ENCODE measurements around the gene FBXL22.

FBXL22 gene, protein sequence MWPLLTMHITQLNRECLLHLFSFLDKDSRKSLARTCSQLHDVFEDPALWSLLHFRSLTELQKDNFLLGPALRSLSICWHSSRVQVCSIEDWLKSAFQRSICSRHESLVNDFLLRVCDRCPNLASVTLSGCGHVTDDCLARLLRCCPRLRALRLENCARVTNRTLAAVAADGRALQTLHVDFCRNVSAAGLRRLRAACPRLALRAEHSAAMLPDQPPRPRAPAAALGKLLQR
- total RNA-seq = 2.7 to 3.4 reads per million in 2 donors

DNA sequence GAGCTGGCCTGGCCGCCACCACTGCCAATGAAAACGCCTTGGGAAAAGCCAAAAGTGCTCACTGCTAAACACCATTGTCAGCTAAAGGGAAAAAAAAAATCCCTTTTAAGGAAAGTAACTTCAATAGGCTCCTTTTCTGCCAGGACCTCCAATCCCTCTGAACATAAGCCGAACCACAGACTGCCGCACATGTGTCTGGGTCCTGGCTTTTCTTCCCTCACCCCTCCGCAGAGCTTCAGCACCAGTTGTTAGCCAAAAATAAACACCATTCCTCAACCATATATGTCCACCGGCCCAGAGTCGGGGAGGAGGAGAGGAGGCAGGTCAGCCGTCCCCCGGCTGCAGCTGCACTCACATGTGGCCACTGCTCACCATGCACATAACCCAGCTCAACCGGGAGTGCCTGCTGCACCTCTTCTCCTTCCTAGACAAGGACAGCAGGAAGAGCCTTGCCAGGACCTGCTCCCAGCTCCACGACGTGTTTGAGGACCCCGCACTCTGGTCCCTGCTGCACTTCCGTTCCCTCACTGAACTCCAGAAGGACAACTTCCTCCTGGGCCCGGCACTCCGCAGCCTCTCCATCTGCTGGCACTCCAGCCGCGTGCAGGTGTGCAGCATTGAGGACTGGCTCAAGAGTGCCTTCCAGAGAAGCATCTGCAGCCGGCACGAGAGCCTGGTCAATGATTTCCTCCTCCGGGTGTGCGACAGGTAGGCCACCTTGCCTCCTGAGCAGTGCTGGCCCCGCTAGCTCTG, at the start of gene FBXL22:
FBXL22 (plus strand) TSS at position 350 of the 753 bp plus-strand sequence; CDS start at position 356, 6 bp downstream.
- DNase-seq = no peak

DNA sequence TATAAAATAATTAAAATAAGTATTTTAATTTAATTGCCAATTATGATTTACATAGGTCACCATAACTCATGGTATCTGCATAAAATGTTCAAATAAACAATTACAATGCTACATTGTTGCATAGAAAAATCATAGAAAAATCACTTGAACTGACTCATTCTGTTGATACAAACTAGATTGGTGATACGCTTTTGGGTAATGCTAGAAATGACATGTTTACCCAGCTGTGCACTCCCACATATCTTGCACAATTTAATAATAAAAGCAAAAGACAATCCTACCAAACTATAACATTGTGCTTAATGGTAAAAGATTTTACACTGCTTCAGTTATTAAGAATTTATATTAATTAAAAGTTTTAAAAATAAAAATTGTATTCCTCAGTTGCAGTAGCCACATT, 45.8 kb upstream of the FBXL22 start:
- DNase-seq = no peak

DNA sequence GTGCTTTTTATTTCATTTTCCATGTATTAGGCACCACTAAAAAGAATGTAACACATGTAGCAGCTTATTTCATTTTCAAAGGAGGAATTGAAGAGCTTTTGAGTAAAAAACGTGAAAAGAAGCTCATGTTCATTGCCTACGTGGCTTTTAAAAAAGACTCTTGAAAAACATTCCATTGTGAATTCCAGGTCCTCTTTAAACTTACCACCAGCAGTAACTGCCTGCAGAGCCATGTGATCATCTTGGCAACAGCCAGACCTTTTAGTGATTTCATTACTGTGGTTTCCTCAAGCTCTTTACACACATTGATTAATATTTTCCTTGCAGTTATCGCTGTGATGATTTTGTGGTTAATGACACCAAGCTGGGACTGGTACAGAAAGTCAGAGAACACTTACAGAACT, 43.8 kb upstream of the FBXL22 start:
- DNase-seq = no peak

DNA sequence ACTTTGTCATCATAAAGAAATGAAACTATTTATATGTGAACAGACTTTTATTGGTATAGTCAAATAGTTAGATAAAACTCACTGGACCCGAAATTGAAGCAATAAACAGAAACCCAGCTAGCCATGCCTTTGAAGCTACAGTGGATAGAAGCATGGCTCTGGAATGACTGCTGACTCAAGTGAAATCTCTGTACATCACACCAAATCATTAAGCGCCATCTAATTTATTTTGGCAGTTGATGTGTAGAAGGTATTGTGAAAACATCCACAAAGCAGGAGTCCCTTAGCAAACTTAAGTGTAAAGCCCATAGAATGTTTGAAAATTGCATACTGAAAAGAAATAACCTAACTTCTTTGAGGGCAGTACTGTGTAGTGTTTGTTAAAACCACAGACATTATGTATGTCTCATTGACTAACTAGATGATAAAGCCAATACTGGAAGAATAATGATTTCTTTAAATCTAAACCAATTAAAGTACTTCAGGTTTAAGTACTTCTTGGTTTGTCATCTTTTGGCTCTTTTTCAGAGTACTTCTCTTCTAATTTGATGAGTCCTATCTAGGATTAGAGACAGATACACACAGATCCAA, 42.8 kb upstream of the FBXL22 start:
- DNase-seq = no peak

DNA sequence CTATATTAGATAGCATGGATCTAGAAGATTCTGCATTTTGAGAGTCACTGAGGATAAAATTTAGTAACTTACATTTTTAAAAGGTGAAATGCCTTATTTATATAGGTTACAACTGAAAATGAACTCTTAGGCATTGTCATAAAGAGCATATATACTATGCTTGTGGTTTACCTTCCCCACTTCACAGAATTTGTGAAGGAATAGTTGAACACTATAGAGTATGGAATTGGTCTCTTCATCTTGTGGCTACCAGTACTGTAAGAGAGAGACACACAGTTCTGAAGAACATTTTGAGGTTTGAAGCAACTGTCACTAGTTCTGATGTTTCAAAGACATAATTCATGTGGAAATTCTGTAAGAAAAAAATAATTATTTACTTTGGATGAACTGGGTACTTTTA, 41.7 kb upstream of the FBXL22 start:
- DNase-seq = no peak

DNA sequence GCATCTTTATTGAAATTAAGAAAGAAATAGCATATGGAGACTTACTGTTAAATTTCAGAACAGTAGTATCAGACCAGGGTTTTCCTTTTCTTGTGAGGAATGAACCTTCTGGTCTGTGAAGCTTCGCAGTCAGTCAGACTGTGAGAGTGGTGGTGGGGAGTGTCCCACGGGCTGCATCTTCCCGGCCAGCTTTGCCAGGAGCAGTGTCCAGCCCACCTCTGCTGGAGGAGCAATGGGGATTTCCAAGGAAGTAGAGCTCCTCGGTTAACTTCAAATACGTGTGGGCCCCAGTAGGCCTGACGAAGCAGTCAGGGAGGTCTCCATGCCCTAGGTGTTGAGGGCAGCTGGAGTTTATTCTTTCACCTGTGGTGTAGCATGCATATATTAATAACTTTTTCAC, 40.9 kb upstream of the FBXL22 start:
- DNase-seq = no peak

DNA sequence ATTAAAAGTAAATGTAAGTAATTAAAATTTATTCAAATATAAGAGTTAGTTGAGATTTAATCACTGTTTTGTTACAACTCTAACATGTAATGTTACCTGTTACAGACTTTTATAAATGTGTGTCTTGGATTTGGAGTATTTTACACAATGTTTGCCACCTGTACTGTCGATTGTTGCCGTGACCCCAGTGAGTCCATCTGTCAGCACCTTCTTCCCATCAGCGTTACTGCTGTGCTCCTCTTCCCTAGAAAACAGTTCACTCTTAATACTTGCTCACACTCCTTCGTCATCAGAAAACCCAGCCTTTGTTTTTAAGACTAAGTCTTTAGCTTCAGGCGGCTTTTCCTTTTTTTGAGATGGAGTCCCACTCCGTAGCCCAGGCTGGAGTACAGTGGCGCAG, 40.5 kb upstream of the FBXL22 start:
- no peak for DNase-seq

DNA sequence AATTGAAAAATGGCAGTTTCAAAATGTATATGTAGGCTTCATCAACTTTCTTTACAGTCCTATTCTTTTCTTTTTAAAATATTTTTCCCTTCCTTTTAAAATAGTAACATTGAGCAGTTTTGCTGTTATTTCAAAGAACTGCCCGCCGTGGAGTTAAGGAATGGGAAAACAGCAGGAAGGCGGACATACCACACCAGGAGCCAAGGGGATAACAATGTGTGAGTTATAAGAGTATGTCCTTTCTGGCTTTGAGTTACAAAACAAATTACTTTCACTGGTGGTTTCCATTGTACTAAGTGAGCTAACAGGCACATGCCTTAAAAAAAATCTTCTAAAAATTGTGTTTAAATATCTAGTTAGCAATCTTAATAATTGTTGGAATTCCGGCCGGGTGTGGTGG, 37.4 kb upstream of the FBXL22 start:
- no peak for DNase-seq

DNA sequence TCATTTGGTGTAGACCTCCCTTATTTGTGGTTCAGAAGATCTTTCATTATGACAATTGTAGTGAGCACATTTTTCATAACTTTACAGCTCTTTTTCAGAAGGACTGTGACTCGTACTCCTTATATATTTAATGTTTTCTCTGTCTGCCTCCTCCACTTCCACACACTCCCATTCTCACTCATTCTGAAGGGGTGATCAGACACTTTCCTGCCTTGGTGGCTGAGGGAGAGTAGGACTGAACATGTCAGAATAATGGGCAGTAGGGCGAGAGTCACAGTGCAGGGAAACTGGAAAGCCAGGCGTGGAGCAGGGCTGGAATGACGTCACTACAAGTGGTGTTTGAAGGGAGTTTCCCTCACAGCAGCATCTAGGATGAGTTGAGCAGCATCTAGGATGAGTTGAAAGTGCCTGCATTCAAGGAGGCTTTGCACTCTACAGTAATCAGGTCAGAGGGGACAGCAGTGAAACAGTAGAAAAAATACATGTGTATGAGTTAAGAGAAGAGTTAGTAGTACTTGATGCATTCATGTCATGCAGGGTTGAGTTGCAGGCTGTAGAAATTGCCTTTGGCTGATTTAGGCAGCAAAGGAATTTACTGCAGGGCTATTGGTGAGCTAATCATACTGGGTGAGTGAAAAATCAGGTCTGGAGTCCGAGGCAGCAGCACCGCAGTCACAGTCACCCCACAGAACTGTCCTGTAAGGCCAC, 36.3 kb upstream of the FBXL22 start:
- no peak for DNase-seq

DNA sequence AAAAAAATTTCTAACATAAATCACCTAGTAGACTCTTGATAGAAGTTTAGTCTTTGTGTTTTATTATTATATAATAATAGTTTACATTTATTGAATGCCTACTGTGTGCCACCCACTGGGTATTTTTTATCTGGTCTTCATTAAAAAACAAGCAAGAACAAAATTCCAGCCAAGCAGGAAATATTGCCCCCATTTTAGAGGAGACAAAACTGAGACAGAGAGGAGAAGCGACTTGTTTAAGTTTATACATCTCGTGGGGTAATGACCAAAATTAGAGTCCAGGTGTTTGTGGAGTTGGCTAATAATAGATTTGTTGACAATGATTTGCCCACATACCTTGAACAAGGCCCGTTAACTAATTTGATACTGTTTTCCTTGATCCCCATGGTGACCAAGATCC, 33.1 kb upstream of the FBXL22 start:
- DNase-seq = no peak

DNA sequence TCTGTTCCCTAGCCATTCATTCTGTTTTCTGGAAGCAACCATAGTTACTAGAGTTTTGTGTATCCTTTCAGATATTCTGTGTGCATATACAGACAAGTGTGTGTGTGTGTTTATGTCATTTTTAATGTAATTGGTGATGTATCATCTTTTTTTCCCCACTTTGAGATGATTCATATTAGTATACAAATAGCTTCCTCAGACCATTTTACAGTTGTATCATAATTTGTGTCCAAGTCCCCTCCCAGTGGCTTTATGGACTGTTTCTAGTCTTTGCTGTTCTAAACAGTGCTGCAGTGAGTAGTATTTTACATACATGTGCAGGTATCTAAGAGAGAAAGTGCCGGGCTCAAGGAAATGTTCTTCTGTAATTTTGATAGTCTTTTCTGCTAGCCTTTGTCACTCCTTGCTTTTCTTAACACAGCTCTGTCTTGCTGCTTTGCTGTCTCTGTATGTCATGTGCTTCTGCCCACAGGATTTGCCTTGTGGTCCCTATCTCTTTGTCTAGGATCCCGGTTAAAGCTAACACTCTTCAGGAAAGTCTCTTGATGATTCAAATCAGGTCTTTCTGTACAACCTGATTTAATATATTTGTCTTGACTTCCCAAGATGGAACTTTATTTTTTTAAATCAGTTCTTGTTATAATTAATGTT, 31.5 kb upstream of the FBXL22 start:
- DNase-seq = no peak

DNA sequence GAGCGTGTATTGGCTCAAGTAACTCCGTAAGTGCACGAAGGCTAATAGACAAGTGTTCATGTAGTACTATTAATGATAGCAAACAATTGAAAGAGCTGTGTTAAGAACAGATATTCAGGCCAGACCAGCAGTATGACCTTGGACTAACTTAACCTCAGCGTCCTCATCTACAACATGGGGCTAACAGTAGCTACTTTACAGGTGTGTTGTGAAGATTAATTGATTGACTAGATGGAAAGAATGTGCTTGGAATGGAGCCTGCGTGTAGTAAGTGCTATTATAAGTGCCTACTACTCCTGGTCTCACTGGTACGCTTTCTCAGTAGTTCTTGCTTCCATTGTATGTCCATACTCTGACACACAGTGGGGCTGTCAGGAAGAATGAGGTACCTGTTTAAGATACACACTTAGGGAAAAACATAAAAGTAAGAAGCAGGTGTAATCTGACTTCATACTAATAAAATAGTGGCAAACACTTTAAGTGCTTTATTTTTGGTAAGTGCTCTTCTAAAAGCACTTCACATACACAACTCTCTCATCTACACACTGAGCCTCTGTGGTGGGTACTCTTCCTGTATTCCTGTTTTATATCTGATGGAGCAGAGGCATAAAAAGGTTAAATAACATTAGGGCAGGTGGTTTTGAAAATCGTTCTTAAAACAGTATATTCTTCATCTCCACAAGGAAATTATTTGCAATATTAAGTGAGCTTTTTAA, 24.3 kb upstream of the FBXL22 start:
- no peak for DNase-seq

DNA sequence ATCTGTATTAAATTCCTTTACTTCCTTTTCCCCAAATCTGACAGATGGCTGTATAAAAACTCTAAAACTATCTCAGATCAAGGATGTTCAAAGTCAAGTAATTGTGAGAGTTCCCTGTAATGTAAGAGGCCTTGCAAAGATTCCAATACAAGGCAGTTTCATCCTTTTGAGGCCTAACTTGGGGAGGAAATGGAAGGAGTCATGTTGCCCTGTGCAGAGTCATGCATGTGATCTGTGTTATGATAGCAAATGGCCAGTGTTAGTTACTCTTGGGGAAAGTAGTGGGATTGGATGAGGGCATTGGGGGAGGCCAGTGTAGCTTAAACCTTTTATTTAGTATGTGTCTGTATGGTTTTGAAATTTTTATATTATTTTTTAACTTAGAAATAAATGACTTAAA, 23.7 kb upstream of the FBXL22 start:
- DNase-seq = no peak

DNA sequence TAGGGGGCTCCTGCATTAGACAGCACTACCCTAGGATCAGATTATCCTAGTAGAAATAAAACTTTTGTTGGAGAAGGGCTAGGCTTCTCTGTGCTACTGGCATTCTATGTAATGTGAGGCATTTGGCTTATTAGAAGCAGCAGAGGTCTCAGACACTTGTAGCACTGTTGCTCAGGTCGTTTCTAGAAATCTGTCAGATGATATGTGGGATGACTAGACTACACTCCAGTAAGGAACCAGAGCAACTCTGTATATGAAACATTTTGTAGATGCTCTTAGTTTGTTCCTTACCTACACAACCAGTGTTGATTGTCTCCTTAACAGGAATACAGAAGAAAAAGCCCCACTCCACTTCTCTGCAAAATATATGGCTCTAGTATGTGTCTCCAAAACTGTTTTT, 21.9 kb upstream of the FBXL22 start:
- no peak for DNase-seq

DNA sequence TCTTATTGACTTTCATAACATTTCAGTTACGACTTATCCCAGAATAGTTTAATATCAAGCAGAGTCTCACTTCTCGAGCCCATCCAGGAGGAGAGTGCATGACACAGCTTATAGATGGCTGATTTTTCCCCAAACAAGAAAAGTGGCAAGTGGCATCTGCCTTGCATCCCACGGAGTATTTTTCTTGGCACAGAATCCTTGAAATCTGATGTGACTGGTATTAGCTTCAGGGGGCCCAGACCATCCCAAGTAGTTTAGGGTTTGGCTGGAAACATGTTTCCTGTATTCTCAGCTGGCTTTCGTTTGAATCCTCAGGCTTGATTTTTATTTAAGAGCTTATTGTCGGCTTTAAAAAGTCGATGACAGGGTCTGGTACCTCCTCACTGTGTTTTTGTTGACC, 20.7 kb upstream of the FBXL22 start:
- DNase-seq = no peak

DNA sequence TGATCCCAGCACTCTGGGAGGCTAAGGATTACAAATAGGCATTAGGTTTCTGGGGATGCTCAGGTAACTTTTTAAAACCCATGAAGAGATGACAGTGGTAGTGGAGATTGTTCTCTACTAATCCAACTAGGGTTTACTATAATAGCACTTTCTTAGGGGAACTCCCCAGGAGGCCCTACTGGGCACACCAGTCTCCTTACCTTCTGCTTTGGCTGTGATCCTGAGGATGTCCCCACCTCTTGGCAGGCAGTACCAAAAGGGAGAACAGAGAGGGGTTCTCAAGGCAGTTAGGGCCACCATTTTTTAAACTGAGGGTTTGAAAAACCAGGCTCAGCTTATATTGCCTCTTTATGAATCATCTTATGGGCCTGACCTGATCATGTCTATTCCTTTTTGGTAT, 15.0 kb upstream of the FBXL22 start:
- no peak for DNase-seq

DNA sequence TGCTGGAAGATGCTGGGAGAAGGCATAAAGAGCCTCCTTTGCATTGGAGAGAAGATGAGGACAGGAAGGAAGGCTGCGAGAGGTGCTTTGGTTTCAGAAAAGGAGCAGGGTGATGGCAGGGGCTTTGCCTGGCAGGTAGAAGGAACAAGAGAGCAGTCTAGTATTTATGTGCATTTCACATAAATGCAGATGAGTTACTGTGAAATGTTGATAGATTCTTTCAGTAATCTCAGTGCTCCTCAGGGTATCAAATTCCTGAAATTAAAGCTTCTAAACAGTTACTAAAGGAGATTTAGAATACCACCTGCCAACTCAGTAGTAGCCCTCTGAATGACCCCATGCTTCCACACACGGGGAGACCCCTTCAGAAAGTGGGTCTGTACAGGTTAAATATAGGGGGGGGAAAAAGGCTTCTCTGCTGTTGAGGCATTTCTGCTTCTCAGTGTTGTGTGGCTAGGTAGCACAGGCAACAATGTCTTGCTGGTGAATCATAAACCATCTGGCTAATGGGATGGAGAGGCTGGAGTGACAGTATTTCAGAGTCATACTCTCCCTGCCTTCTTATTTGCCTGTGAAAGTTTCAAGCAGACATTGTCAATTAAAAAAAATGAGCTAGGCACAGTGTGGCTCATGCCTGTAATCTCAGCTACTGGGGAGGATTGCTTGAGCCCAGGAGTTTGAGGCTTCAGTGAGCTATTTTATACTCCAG, 14.3 kb upstream of the FBXL22 start:
- no peak for DNase-seq

DNA sequence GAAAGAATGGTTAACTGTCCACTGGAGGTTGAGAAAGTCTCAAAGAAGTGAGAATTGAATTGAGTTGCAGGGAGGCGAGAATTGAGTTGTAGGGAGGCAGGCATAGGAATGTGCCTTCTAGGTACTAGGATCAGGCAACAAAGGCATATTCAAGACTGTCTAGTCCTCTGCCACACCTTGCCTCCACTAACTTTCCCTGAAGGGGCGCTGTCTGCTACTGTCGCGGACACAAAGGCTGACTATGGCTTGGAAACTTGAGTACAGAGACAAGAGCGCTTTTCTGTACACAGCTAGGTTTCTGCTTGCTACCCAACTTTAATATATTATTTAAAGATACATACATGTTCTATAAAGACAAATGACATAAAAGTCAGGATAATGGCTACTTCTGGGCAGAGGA, 10.4 kb upstream of the FBXL22 start:
- DNase-seq = no peak

DNA sequence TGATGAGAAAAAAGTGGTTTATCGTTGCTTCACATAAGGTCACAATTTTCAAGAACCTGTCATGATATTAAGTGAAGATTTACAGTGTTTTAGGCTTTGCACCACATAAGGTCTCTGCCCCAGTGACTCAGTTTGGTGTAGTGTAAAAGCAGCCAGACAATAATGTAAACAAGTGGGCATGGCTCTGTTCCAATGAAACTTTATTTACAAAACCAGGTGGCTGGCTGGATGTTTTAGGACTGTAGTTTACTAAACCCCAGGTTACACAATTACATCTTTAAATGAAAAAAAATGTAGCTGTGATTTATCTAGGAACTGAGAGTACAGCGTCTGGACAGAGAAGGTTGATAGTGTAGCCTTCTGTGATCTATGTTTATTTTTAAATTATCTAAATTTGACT, 9.7 kb upstream of the FBXL22 start:
- no peak for DNase-seq

DNA sequence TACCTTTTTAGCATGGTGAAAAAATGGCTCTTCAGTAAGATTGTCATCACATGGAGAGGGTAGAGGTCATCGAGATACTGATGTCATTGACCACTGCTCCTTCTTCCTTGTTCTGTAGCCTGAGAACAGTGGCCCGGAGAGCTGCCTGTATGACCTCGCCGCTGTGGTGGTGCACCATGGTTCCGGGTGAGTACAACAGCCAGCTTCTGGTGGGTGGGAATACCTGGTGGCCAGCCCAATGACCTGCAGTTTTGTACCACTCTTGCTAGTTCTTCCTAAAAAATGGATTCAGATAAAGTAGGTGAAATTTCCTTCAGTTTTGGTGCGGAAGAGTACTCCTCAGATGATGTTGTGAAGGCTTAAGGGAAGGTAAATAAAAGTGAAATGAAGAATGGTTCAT, 8.4 kb upstream of the FBXL22 start:
- DNase-seq = no peak

All from T-helper 9 cell (primary cell).